ENCODE measurements around the gene CCNB3.

The CCNB3 gene

GRCh38 chrX:50375481-50376267, 171.1 kb downstream of the CCNB3 start:
- no peak for DNase-seq

GRCh38 chrX:50381729-50382415, 177.3 kb downstream of the CCNB3 start:
- DNase-seq, result no peak

- DNase-seq, result no peak
Observed at GRCh38 chrX:50386520-50386919, 182.0 kb downstream of the CCNB3 start.

- DNase-seq, result no peak
Observed at GRCh38 chrX:50393902-50394301, 189.3 kb downstream of the CCNB3 start.

Measured in NCI-H2029 treated with DMSO at 0.1 percent for 48 hours (cell line).